ENCODE data around the gene COQ10A. TPM values are rescaled to one million over a fixed set of nuclear protein-coding genes. Genes with fewer than 3 reads are reported as not detected.
"Not testable (repeated sequence)": the region's sequence is repeated elsewhere in the genome, so short reads cannot be mapped to it uniquely, and the experiment has no call there.

COQ10A gene
- total RNA-seq, 1 donor from 2014 or later: 12.9 TPM

DNA sequence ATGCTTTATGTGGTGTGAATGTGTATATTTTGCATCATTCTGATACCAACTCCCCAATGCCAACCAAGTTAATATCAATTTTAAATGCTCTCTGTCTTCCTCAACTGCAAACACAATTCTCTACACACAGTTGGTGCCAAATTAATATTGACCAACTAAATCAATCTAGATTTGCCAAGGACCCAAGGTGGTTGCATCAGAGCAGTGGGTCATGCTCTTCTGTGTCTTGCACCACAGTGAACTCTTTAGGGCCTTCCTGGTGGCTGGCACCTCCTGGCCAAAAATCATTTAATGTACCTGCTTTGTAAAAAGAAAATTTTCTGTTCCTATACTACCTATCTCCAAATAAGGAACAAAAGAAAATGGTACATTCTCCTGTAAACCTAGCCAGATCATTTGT lies 14.1 kb downstream of the COQ10A start:
- DNase-seq: no peak

GRCh38 chr12:56282030-56282429 lies 15.3 kb downstream of the COQ10A start:
- no peak for DNase-seq

GRCh38 chr12:56282579-56282978 lies 15.8 kb downstream of the COQ10A start:
- no peak for DNase-seq

GRCh38 chr12:56284263-56284662 lies 17.5 kb downstream of the COQ10A start:
- DNase-seq: not testable (repeated sequence)

DNA sequence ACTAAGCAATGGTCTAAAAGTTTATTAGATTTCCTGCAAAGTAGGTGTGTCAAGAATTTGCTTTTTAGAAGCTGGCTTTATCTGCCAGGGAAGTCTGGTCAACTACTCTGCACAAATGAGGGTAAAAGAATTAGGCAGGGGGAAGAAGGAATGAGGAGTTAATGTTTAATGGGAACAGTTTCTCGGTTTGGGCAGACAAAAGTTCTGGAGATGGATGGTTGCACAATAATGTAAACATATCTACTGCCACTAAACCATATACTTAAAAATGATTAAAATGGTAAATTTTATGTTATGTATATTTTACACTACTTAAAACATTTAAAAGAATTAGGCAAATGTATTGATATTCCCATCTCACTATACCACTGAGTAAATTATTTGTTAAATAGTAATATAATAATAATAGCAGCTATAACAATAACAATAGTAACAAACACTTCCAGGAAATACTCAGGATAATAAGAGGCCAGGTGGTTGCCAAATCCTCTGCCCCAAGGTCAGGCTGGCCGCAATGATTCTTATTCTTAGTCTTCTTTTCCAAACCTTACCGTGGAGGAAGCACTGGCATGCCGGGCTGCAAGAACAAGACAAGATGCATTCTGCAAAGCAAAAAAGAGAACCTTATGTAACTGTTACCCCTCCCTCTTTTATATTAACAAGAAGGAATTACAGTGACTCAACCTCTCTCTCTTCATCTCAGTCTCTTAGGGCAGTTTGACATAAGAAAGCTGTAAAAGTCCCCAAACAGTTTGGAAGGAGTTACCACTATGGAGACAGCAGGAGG lies 19.5 kb downstream of the COQ10A start:
- DNase-seq: no peak

- DNase-seq: no peak
Measured at GRCh38 chr12:56288705-56289387, 22.1 kb downstream of the COQ10A start.

DNA sequence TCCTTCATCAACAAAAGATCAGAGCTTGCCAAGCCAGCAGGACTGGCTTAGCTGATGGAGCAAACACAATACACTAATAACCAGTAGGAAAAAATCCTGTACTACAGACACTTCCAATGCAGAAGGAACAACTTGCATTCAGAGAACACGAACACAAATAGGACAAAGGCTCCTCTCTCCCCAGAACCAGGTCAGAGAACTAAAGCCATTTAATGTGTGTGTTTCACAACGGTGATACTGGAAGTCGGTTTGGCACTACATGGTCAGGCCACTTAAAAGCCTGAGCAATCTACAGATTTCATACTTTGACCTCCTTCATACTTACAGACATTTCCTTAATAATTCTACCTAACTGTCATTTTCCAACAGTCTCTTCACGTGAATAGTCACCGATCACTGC lies 27.1 kb downstream of the COQ10A start:
- no peak for DNase-seq

DNA sequence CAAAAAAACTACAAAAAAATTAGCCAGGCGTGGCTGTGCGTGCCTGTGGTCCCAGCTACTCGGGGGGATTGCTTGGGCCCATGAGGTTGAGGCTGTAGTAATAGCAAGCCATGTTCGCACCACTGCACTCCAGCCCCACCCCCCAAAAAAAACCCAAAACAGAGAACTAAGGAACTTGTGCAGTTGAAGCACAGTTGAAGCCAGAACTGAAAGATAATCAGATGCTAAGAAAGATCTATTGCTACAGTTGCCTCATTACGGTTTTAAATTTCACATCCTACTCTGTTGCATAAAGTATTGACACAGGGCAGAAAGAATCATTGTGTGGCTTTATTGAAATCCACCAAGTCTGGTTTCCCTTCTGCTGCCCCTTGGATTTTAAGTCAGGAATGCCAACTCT lies 29.6 kb downstream of the COQ10A start:
- DNase-seq: no peak

DNA sequence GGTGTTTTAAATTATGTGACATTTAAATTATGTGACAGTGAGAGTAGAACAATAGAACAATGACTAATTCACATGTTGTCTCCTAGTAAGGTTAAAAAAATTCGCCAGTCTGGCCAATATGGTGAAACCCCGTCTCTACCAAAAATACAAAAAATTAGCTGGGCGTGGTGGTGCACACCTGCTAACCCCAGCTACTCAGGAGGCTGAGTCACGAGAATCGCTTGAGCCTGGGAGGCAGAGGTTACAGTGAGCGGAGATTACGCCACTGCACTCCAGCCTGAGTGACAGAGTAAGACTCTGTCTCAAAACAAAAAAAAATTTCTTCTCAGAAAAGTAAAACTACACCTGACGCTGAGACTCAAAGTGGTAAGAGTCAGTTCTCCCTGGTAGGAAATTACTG lies 30.7 kb downstream of the COQ10A start:
- DNase-seq: no peak

GRCh38 chr12:56298828-56299227 lies 32.1 kb downstream of the COQ10A start:
- no peak for DNase-seq

GRCh38 chr12:56299308-56299852 lies 32.6 kb downstream of the COQ10A start:
- peak; percentile 51 for DNase-seq

DNA sequence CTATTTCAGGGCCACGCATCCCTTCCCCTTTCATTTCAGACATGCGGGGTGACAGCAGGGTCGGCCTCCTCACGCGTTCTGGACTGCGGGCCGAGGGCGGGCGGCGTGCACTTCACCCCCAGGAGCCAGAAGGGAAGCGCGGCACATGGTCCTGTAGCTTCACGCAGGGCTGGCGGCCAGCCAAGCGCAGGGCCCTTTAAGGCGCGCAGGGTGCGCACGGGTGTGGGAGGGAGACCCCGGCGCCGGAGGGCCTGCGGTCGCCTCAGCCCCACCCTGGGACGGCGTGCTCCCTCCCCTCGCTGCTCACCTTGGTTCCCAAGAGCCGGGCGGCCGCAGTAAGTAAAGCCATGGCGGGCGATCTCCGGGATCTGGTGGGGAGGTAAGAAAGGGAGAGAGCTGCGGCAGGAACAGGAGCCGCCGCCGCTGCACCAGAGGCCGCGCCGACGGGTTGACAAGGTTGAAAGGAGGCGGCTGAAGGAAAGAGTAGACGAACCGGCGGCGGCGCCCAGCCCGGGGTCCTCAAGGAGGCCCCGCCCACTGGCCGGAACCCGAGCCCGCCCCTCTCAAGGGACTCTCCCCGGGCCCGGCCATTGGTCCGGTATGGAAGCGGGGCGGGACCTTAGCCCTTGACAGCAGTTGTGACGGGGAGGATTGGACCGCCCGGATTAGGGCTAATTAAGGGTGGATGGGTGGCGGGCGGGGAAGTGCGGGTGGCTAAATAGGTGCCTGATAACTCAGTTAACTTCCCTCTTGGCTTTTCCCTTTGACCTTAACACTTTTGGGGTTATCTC lies 33.3 kb downstream of the COQ10A start, which contains the start of gene CS:
CS (minus strand) TSS at position 478 of the 791 bp plus-strand sequence; CDS start at position 349, 129 bp downstream.
- peak; percentile 97 for DNase-seq

GRCh38 chr12:56300644-56301464 lies 34.1 kb downstream of the COQ10A start:
- no peak for DNase-seq

DNA sequence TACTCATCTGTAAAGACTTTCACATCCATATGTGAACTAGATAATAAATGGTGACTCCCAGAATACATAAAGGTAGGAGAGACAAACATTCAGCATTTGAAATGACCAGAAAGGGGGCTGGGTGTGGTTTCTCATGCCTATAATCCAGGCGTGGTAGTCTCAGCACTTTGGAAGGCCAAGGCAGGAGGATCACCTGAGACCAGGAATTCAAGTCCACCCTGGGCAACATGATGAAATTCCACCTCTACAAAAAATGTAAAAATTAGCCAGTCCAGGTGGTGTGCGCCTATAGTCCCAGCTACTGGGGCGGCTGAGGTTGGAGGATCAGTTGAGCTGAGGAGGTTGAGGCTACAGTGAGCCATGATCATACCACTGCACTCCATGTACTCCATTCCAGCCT lies 37.5 kb downstream of the COQ10A start:
- DNase-seq: no peak

DNA sequence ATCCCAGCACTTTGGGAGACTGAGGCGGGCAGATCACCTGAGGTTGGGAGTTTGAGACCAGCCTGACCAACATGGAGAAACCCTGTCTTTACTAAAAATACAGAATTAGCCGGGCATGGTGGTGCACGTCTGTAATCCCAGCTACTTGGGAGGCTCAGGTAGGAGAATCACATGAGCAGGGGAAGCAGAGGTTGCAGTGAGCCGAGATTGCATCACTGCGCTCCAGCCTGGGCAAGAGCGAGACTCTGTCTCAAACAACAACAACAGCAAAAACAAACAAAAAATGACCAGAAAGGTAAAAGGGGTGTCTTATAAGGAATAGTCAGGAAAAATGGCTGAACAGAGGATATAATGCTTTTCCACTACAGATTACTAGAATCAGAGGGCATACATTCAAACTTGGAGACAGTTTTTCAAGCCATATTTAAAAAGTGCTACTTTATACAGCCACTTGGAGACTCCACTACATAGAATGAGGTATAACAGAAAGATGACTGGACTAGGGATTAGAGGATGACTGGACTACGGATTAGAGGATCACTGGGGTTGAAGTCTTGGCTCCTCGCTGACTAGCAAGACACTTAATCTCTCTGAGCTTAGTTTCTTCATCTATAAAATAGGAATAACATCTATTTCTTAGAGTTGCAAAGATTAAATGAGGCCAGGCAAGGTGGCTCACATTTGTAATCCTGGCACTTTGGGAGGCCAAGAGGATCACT lies 38.3 kb downstream of the COQ10A start:
- DNase-seq: no peak

- no peak for DNase-seq
Measured at GRCh38 chr12:56307221-56307965, 40.7 kb downstream of the COQ10A start.

DNA sequence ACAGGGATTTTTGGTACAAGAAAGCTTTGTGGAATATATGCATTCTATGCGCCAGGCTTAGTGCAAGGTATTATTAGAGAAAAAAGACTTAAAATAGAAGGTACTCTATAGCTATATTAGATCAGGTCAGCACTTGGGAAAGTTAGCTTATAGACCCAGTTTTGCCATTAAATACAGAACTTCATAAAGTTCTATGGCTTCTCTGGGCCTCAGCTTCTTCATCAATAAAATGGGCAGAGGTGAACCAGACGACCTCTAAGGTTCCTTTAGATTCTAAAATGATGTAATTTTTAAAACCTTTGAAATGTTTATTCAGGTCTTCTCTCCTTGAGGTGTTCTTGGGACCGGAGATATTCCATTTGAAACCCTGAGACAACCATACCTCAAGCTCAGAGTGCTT lies 42.0 kb downstream of the COQ10A start:
- DNase-seq: no peak

GRCh38 chr12:56311003-56311402 lies 44.3 kb downstream of the COQ10A start:
- DNase-seq: no peak

DNA sequence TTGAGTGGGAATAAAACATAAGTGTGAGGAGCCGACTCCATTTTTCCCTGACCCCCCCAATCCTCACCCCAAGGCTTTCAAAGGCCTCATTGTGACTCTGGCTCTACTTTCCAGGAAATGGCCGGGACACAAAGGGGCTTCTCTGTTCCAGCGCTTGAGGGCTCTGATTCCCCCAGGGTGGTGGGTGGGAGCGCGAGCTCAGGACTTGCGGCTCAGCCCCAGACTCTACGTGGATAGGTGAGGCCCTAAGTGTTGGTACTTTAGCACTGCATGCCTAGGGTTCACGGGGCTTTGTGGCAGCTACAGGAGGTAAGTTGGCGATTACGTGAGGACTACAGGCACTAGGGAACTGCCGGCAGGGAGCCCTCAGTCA lies 48.5 kb downstream of the COQ10A start:
- no peak for DNase-seq

Measured in occipital lobe (tissue), 2 donors.